ENCODE measurements around the gene CARD9. TPM values are rescaled to one million over a fixed set of nuclear protein-coding genes. Genes with fewer than 3 reads are reported as not detected.

Gene CARD9
- total RNA-seq, 3 donors from 2014 or later (not counting 1 experiment from before 2014, with no cell fraction given): 1.6 to 4.2 (median 4.0) TPM

DNA sequence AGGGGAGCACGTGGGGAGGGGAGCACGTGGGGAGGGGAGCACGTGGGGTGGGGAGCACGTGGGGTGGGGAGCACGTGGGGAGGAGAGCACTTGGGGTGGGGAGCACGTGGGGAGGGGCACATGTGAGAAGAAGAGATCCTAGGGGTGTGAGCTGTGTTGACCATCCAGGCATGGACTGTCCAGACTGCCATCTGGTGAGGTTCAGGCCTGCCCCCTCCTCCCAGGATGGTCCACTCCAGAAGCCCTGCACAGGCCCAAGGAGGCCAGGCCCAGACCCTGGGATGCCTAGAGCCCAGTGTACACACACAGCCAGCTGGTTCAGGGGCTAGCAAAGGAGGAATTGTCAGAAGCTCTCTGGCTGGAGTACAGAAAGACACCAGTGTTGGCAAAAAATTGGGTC lies 24.2 kb upstream of the CARD9 start:
- no peaks in the 10 kb centered on the region for H3K36me3 Mint-ChIP-seq
- 90% methylated on average over 6 of the region's 6 CpGs for WGBS (ENCODE audit: insufficient coverage)
- Histone ChIP-seq H3K9me3 (ENCODE audit: control insufficient read depth, insufficient read depth, low read length) (no peaks in the 10 kb centered on the region), H3K4me1 (ENCODE audit: control insufficient read depth, insufficient read depth, low read length) (peaks cover 29% of the 10 kb centered on the region), H3K4me3 (ENCODE audit: low read length) (no peak overlapping the region), H3K27ac (ENCODE audit: low read length) (no peak overlapping the region), H3K27me3 (ENCODE audit: control insufficient read depth, insufficient read depth, low read length) (no peaks in the 10 kb centered on the region), H3K36me3 (ENCODE audit: control insufficient read depth, insufficient read depth, low read length) (peaks cover 37% of the 10 kb centered on the region)
- intact Hi-C loops (cut with micrococcal nuclease): no loop called here
- H3K4me3 Mint-ChIP-seq: no peak overlapping the region
- H3K9me3 Mint-ChIP-seq: no peaks in the 10 kb centered on the region
- TF ChIP-seq, protein P1, sequence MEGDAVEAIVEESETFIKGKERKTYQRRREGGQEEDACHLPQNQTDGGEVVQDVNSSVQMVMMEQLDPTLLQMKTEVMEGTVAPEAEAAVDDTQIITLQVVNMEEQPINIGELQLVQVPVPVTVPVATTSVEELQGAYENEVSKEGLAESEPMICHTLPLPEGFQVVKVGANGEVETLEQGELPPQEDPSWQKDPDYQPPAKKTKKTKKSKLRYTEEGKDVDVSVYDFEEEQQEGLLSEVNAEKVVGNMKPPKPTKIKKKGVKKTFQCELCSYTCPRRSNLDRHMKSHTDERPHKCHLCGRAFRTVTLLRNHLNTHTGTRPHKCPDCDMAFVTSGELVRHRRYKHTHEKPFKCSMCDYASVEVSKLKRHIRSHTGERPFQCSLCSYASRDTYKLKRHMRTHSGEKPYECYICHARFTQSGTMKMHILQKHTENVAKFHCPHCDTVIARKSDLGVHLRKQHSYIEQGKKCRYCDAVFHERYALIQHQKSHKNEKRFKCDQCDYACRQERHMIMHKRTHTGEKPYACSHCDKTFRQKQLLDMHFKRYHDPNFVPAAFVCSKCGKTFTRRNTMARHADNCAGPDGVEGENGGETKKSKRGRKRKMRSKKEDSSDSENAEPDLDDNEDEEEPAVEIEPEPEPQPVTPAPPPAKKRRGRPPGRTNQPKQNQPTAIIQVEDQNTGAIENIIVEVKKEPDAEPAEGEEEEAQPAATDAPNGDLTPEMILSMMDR (IDR thresholded peaks at IDR 0.05): no peak
- H3K27ac Mint-ChIP-seq: no peak overlapping the region
- no peaks in the 10 kb centered on the region for H3K27me3 Mint-ChIP-seq (ENCODE audit: low read depth in 2 of 2)
- DNase-seq (no peak), ATAC-seq (no peak)
- peaks cover 12 to 20% of the 10 kb centered on the region in 2 donors for H3K4me1 Mint-ChIP-seq

DNA sequence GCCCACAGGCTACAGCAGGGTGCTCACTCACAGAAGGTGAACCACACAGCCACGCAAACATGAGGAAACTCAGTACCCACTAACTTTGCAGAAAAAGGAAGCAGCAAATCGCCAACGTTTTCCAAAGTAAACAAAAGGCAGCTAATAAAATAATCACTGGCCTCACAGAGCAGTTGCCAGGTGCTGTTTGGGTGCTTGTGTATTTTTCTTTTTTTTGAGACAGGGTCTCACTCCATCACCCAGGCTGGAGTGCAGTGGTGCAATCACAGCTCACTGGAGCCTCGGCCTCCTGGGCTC lies 22.7 kb upstream of the CARD9 start:
- peaks cover 42% of the 10 kb centered on the region for H3K36me3 ChIP-seq (ENCODE audit: control insufficient read depth, insufficient read depth, low read length)
- TF ChIP-seq, protein P1 (IDR thresholded peaks at IDR 0.05): no peak
- no peak overlapping the region for H3K27ac Mint-ChIP-seq
- no peak for DNase-seq
- H3K4me1 ChIP-seq (ENCODE audit: control insufficient read depth, insufficient read depth, low read length): peaks cover 25% of the 10 kb centered on the region
- ATAC-seq: no peak
- no peak overlapping the region for H3K4me3 ChIP-seq (ENCODE audit: low read length)
- H3K36me3 Mint-ChIP-seq: no peaks in the 10 kb centered on the region
- H3K4me1 Mint-ChIP-seq: peaks cover 12 to 16% of the 10 kb centered on the region in 2 donors
- H3K9me3 Mint-ChIP-seq: no peaks in the 10 kb centered on the region
- H3K27me3 ChIP-seq (ENCODE audit: control insufficient read depth, insufficient read depth, low read length): no peaks in the 10 kb centered on the region
- no peak overlapping the region for H3K4me3 Mint-ChIP-seq
- 92% methylated on average over 4 of the region's 4 CpGs for WGBS (ENCODE audit: insufficient coverage)
- no peak overlapping the region for H3K27ac ChIP-seq (ENCODE audit: low read length)
- H3K27me3 Mint-ChIP-seq (ENCODE audit: low read depth in 2 of 2): no peaks in the 10 kb centered on the region
- intact Hi-C loops (cut with micrococcal nuclease): no loop called here
- H3K9me3 ChIP-seq (ENCODE audit: control insufficient read depth, insufficient read depth, low read length): no peaks in the 10 kb centered on the region

- intact Hi-C loops (cut with micrococcal nuclease): no loop called here
- H3K4me1 Mint-ChIP-seq: peaks cover 11 to 12% of the 10 kb centered on the region in 2 donors
Observed at GRCh38 chr9:136395345-136396218, 22.1 kb upstream of the CARD9 start.

More at GRCh38 chr9:136395345-136396218, 22.1 kb upstream of the CARD9 start:
- ATAC-seq (no peak), DNase-seq (no peak)
- no peaks in the 10 kb centered on the region for H3K27me3 ChIP-seq (ENCODE audit: control insufficient read depth, insufficient read depth, low read length)
- H3K36me3 ChIP-seq (ENCODE audit: control insufficient read depth, insufficient read depth, low read length): peaks cover 42% of the 10 kb centered on the region
- H3K27ac ChIP-seq (ENCODE audit: low read length): no peak overlapping the region
- no peaks in the 10 kb centered on the region for H3K9me3 ChIP-seq (ENCODE audit: control insufficient read depth, insufficient read depth, low read length)
- Mint-ChIP-seq H3K9me3 (no peaks in the 10 kb centered on the region), H3K36me3 (no peaks in the 10 kb centered on the region), H3K27ac (no peak overlapping the region), H3K27me3 (ENCODE audit: low read depth in 2 of 2) (no peaks in the 10 kb centered on the region), H3K4me3 (no peak overlapping the region)
- no peak overlapping the region for H3K4me3 ChIP-seq (ENCODE audit: low read length)
- TF ChIP-seq, protein P1 (IDR thresholded peaks at IDR 0.05): no peak
- H3K4me1 ChIP-seq (ENCODE audit: control insufficient read depth, insufficient read depth, low read length): peaks cover 22% of the 10 kb centered on the region
- WGBS (ENCODE audit: insufficient coverage): 98% methylated on average over 26 of the region's 26 CpGs
